Astrocyte (in vitro differentiated cells and primary cell): ENCODE results near the gene TRIP10. TPM values are rescaled to one million over a fixed set of nuclear protein-coding genes. Genes with fewer than 3 reads are reported as not detected.

Source experiments
- DNase-seq: peaks from one replicate; pipeline ENCODE4 v3.0.0-alpha.2; 2010; ENCODE audit warnings: low read depth
- FAIRE-seq: peaks from 2 replicates; lab custom pipeline; 2011; peaks lifted over from hg19 to GRCh38; lab: Jason Lieb, UNC
- H2AFZ ChIP-seq: 2 replicates; pipeline ENCODE4 v1.6.0; 2012; ENCODE audit warnings: low read depth, low read length, inconsistent platforms
- H3K27ac ChIP-seq: 2 replicates; pipeline ENCODE4 v1.5.1; 2011; ENCODE audit warnings: low read depth, low read length, inconsistent platforms
- H3K27me3 ChIP-seq: 2 replicates; pipeline ENCODE4 v1.6.0; 2011; ENCODE audit warnings: low read length, inconsistent platforms; ENCODE audit not compliant: insufficient read depth
- H3K36me3 ChIP-seq: 2 replicates; pipeline ENCODE4 v1.5.1; 2011; ENCODE audit warnings: low read length, inconsistent platforms; ENCODE audit not compliant: insufficient read depth
- H3K4me1 ChIP-seq: 2 replicates; pipeline ENCODE4 v1.5.1; 2011; ENCODE audit warnings: low read length, inconsistent platforms; ENCODE audit not compliant: insufficient read depth
- H3K4me2 ChIP-seq: 2 replicates; pipeline ENCODE4 v1.6.0; 2012; ENCODE audit warnings: low read length, inconsistent platforms
- H3K4me3 ChIP-seq: 2 replicates; pipeline ENCODE4 v1.5.1; 2011; ENCODE audit warnings: low read depth, mild to moderate bottlenecking, low read length, inconsistent platforms; ENCODE audit not compliant: insufficient read depth
- H3K79me2 ChIP-seq: 2 replicates; pipeline ENCODE4 v1.6.0; 2012; ENCODE audit warnings: mild to moderate bottlenecking, low read length, inconsistent platforms; ENCODE audit not compliant: insufficient read depth
- H3K9ac ChIP-seq: 2 replicates; pipeline ENCODE4 v1.6.0; 2012; ENCODE audit warnings: mild to moderate bottlenecking, low read length, inconsistent platforms
- H3K9me3 ChIP-seq: 2 replicates; pipeline ENCODE4 v1.5.1; 2012; ENCODE audit warnings: low read depth, mild to moderate bottlenecking, low read length, inconsistent platforms; ENCODE audit not compliant: insufficient read depth
- H4K20me1 ChIP-seq: 2 replicates; pipeline ENCODE4 v1.6.0; 2012; ENCODE audit warnings: low read length, inconsistent platforms; ENCODE audit not compliant: insufficient read depth
- H3K27ac Mint-ChIP-seq: one replicate; pipeline ENCODE4 v1.8.0; 2021; ENCODE audit warnings: mild to moderate bottlenecking, mixed read lengths; ENCODE audit not compliant: unreplicated experiment
- H3K27me3 Mint-ChIP-seq: one replicate; pipeline ENCODE4 v1.8.0; 2021; ENCODE audit warnings: low read depth, mixed read lengths; ENCODE audit not compliant: unreplicated experiment
- H3K36me3 Mint-ChIP-seq: one replicate; pipeline ENCODE4 v1.8.0; 2021; ENCODE audit warnings: low read depth, mixed read lengths; ENCODE audit not compliant: unreplicated experiment
- H3K4me1 Mint-ChIP-seq: one replicate; pipeline ENCODE4 v1.8.0; 2021; ENCODE audit warnings: low read depth, mixed read lengths; ENCODE audit not compliant: unreplicated experiment
- H3K4me3 Mint-ChIP-seq: one replicate; pipeline ENCODE4 v1.8.0; 2021; ENCODE audit warnings: mild to moderate bottlenecking, moderate library complexity, mixed read lengths; ENCODE audit not compliant: unreplicated experiment
- H3K9me3 Mint-ChIP-seq: one replicate; pipeline ENCODE4 v1.8.0; 2021; ENCODE audit warnings: mild to moderate bottlenecking, mixed read lengths; ENCODE audit not compliant: unreplicated experiment
- EZH2 ChIP-seq: IDR thresholded peaks from 2 replicates; pipeline ENCODE4 v1.6.1; 2012; ENCODE audit warnings: mild to moderate bottlenecking, low read length, inconsistent platforms; ENCODE audit not compliant: insufficient read depth
- total RNA-seq: library from RNA; stranded (reverse); gene quantifications from 2 replicates; pipeline ENCODE4 v1.2.1, GENCODE V29; 2021
- TF ChIP-seq, protein P1 (sequence below): IDR thresholded peaks from 2 replicates; pipeline ENCODE4 v1.5.1; 2011; ENCODE audit warnings: low read depth, mild to moderate bottlenecking, inconsistent platforms, low read length, moderate library complexity; ENCODE audit not compliant: insufficient read depth

TRIP10 gene
- total RNA-seq, 1 donor from 2014 or later, result 41.4 TPM

DNA sequence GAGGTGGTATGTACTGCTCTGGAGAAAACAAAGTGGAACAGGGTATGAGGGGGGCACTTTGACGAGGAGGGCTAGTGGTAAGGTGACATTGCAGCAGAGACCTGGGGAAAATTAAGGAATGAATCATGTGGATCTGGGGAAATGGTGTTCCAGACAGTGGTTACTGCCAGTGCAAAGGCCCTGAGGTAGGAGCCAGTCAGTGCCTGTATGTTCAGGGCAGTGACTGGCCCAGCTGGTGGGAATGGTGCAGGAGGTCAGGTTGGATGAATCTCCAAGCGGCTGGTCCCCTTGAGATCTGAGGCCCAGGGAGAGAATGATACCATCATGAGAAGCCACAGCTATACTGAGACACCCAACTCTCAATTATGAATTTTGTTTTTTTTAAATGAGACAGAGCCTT lies 38.0 kb downstream of the TRIP10 start:
- Histone ChIP-seq H3K9ac (no peak overlapping the region), H3K4me1 (no peaks in the 10 kb centered on the region), H3K9me3 (no peaks in the 10 kb centered on the region), H3K27ac (no peak overlapping the region), H2AFZ (no peak overlapping the region), H3K79me2 (no peaks in the 10 kb centered on the region), H3K36me3 (no peaks in the 10 kb centered on the region), H4K20me1 (no peaks in the 10 kb centered on the region), H3K27me3 (no peaks in the 10 kb centered on the region), H3K4me3 (no peak overlapping the region), H3K4me2 (no peak overlapping the region)
- TF ChIP-seq, protein P1, sequence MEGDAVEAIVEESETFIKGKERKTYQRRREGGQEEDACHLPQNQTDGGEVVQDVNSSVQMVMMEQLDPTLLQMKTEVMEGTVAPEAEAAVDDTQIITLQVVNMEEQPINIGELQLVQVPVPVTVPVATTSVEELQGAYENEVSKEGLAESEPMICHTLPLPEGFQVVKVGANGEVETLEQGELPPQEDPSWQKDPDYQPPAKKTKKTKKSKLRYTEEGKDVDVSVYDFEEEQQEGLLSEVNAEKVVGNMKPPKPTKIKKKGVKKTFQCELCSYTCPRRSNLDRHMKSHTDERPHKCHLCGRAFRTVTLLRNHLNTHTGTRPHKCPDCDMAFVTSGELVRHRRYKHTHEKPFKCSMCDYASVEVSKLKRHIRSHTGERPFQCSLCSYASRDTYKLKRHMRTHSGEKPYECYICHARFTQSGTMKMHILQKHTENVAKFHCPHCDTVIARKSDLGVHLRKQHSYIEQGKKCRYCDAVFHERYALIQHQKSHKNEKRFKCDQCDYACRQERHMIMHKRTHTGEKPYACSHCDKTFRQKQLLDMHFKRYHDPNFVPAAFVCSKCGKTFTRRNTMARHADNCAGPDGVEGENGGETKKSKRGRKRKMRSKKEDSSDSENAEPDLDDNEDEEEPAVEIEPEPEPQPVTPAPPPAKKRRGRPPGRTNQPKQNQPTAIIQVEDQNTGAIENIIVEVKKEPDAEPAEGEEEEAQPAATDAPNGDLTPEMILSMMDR, result no peak
- TF ChIP-seq EZH2, result no peak
- Mint-ChIP-seq H3K36me3 (no peaks in the 10 kb centered on the region), H3K27me3 (peaks cover 3% of the 10 kb centered on the region), H3K4me1 (no peaks in the 10 kb centered on the region), H3K27ac (no peak overlapping the region), H3K9me3 (peaks cover 7% of the 10 kb centered on the region), H3K4me3 (no peak overlapping the region)
- DNase-seq (no peak), FAIRE-seq (no peak)

DNA sequence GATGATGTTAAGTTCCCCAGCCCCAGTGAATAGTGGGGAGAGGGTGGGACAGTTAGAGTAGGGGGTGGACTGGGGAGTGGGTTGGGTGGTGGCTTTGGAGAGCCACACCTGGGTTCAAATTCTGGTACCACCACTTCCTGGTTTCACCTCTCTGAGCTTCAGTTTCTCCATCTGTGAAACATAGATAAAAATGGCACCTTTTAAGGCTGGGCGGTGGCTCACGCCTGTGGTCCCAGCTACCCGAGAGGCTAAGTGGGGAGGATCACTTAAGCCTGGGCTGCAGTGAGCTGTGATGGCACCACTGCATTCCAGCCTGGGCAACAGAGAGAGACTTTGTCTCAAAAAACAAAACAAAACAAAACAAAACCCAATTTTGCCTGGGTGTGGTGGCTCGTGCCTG lies 38.9 kb downstream of the TRIP10 start:
- H3K36me3 Mint-ChIP-seq, result no peaks in the 10 kb centered on the region
- no peak for TF ChIP-seq EZH2
- TF ChIP-seq, protein P1, result no peak
- Histone ChIP-seq H3K36me3 (no peaks in the 10 kb centered on the region), H3K4me3 (no peak overlapping the region), H3K9me3 (no peaks in the 10 kb centered on the region), H3K27me3 (no peaks in the 10 kb centered on the region), H3K27ac (no peak overlapping the region), H4K20me1 (no peaks in the 10 kb centered on the region), H2AFZ (no peak overlapping the region), H3K4me1 (no peaks in the 10 kb centered on the region), H3K9ac (no peak overlapping the region), H3K79me2 (no peaks in the 10 kb centered on the region), H3K4me2 (no peak overlapping the region)
- peaks cover 7% of the 10 kb centered on the region for H3K9me3 Mint-ChIP-seq
- H3K4me3 Mint-ChIP-seq, result no peak overlapping the region
- H3K4me1 Mint-ChIP-seq, result no peaks in the 10 kb centered on the region
- FAIRE-seq (no peak), DNase-seq (no peak)
- no peak overlapping the region for H3K27ac Mint-ChIP-seq
- peaks cover 3% of the 10 kb centered on the region for H3K27me3 Mint-ChIP-seq

DNA sequence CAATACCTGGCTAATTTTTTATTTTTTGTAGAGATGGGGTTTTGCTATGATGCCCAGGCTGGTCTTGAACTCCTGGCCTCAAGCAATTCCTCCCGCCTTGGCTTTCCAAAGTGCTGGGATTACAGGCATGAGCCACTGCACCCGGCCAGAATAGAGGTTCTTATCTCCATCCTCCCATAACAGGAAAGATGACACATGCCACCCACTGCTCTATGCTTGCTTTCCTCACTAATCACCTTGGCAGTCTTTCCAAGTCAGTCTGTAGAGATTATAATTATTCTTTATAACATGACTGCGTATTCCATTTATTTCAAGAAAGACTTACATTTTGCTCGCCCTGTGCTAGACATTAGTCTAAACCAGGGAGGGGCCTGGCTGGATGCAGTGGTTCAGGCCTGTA lies 39.7 kb downstream of the TRIP10 start:
- H3K4me3 ChIP-seq, result no peak overlapping the region
- Mint-ChIP-seq H3K4me3 (no peak overlapping the region), H3K27ac (no peak overlapping the region), H3K27me3 (no peaks in the 10 kb centered on the region), H3K36me3 (no peaks in the 10 kb centered on the region), H3K4me1 (no peaks in the 10 kb centered on the region), H3K9me3 (peaks cover 7% of the 10 kb centered on the region)
- H3K4me2 ChIP-seq, result no peak overlapping the region
- no peak for DNase-seq
- TF ChIP-seq, protein P1, result no peak
- no peak for TF ChIP-seq EZH2
- H3K9ac ChIP-seq, result no peak overlapping the region
- no peaks in the 10 kb centered on the region for H4K20me1 ChIP-seq
- no peaks in the 10 kb centered on the region for H3K79me2 ChIP-seq
- no peak overlapping the region for H3K27ac ChIP-seq
- no peaks in the 10 kb centered on the region for H3K27me3 ChIP-seq
- no peak for FAIRE-seq
- H2AFZ ChIP-seq, result no peak overlapping the region
- no peaks in the 10 kb centered on the region for H3K9me3 ChIP-seq
- H3K4me1 ChIP-seq, result no peaks in the 10 kb centered on the region
- no peaks in the 10 kb centered on the region for H3K36me3 ChIP-seq
